NCI-H82 (cell line): ENCODE results near the gene PAPPA.

ENCODE experiments used
- DNase-seq: peaks from one replicate; lab custom pipeline; 2025; lab: John Stamatoyannopoulos, UW

The PAPPA gene

GRCh38 chr9:116182876-116183275 is 29.3 kb downstream of the PAPPA start:
- DNase-seq, result peak; percentile 8

- no peak for DNase-seq
Observed at GRCh38 chr9:116187570-116188170, 34.1 kb downstream of the PAPPA start.

- no peak for DNase-seq
Observed at GRCh38 chr9:116189683-116190082, 36.1 kb downstream of the PAPPA start.

- no peak for DNase-seq
Observed at GRCh38 chr9:116190637-116191396, 37.2 kb downstream of the PAPPA start.

- DNase-seq, result peak; percentile 37
Observed at GRCh38 chr9:116191576-116192415, 38.2 kb downstream of the PAPPA start.

- DNase-seq, result no peak
Observed at GRCh38 chr9:116193636-116194035, 40.0 kb downstream of the PAPPA start.

- no peak for DNase-seq
Observed at GRCh38 chr9:116196806-116197205, 43.2 kb downstream of the PAPPA start.

GRCh38 chr9:116198344-116198743 is 44.8 kb downstream of the PAPPA start:
- DNase-seq, result no peak

GRCh38 chr9:116202219-116202912 is 48.8 kb downstream of the PAPPA start:
- no peak for DNase-seq

GRCh38 chr9:116204252-116204882 is 50.8 kb downstream of the PAPPA start:
- no peak for DNase-seq

GRCh38 chr9:116207371-116208111 is 54.0 kb downstream of the PAPPA start:
- DNase-seq, result no peak

- DNase-seq, result peak; percentile 58
Observed at GRCh38 chr9:116208417-116209232, 55.0 kb downstream of the PAPPA start.

- DNase-seq, result peak; percentile 14
Observed at GRCh38 chr9:116209414-116210116, 56.0 kb downstream of the PAPPA start.

- DNase-seq, result no peak
Observed at GRCh38 chr9:116212986-116213692, 59.5 kb downstream of the PAPPA start.

GRCh38 chr9:116213693-116214047 is 60.1 kb downstream of the PAPPA start:
- DNase-seq, result no peak

- DNase-seq, result no peak
Observed at GRCh38 chr9:116218399-116218798, 64.8 kb downstream of the PAPPA start.

- DNase-seq, result no peak
Observed at GRCh38 chr9:116219686-116220085, 66.1 kb downstream of the PAPPA start.

- DNase-seq, result no peak
Observed at GRCh38 chr9:116223926-116224325, 70.3 kb downstream of the PAPPA start.

- no peak for DNase-seq
Observed at GRCh38 chr9:116230051-116230632, 76.6 kb downstream of the PAPPA start.
